Fibroblast of lung (primary cell): Measurements from ENCODE around the gene HAUS3. TPM values are rescaled to one million over a fixed set of nuclear protein-coding genes. Genes with fewer than 3 reads are reported as not detected.

Experiments used
- DNase-seq, 2 donors: peaks; one replicate each; pipeline versions ENCODE4 v3.0.0 to v3.0.0-alpha.2; 2010; ENCODE audit warnings: low read depth in 2 of 2
- H2AFZ ChIP-seq: 2 replicates; pipeline ENCODE4 v1.5.1; 2012; ENCODE audit warnings: low read length, control low read depth, inconsistent platforms
- H3K27ac ChIP-seq: 2 replicates; pipeline ENCODE4 v1.5.1; 2011; ENCODE audit warnings: low read length, control low read depth; ENCODE audit not compliant: insufficient read depth
- H3K27me3 ChIP-seq: 2 replicates; pipeline ENCODE4 v1.5.1; 2011; ENCODE audit warnings: mild to moderate bottlenecking, low read length; ENCODE audit not compliant: control insufficient read depth, insufficient read depth
- H3K36me3 ChIP-seq: 2 replicates; pipeline ENCODE4 v1.5.1; 2011; ENCODE audit warnings: low read length; ENCODE audit not compliant: control insufficient read depth, insufficient read depth
- H3K4me1 ChIP-seq: 2 replicates; pipeline ENCODE4 v1.5.1; 2011; ENCODE audit warnings: low read length; ENCODE audit not compliant: control insufficient read depth, insufficient read depth; ENCODE audit errors: extremely low read depth
- H3K4me2 ChIP-seq: 2 replicates; pipeline ENCODE4 v1.5.1; 2011; ENCODE audit warnings: low read length, control low read depth; ENCODE audit not compliant: insufficient read depth; ENCODE audit errors: extremely low read depth
- H3K4me3 ChIP-seq, 4 experiments: fragments of 200-600 bp in 1 of 4; sonication (generic) in 1 of 4; replicated peaks in 1 of 4; 2 replicates each; pipeline ENCODE4 v1.5.1; 2011 to 2016; ENCODE audit warnings: low read length in 4 of 4, low read depth in 3 of 4, mild to moderate bottlenecking in 3 of 4, control low read depth in 2 of 4, inconsistent platforms in 1 of 4, mixed read lengths in 1 of 4; ENCODE audit not compliant: insufficient read depth in 1 of 4; ENCODE audit errors: control extremely low read depth in 1 of 4
- H3K79me2 ChIP-seq: 2 replicates; pipeline ENCODE4 v1.5.1; 2012; ENCODE audit warnings: mild to moderate bottlenecking, low read length, inconsistent platforms; ENCODE audit not compliant: control insufficient read depth, insufficient read depth
- H3K9ac ChIP-seq: 2 replicates; pipeline ENCODE4 v1.5.1; 2011; ENCODE audit warnings: mild to moderate bottlenecking, low read length, control low read depth; ENCODE audit not compliant: insufficient read depth
- H3K9me3 ChIP-seq: 2 replicates; pipeline ENCODE4 v1.5.1; 2012; ENCODE audit warnings: low read depth, low read length; ENCODE audit not compliant: control insufficient read depth, insufficient read depth
- H4K20me1 ChIP-seq: 2 replicates; pipeline ENCODE4 v1.5.1; 2011; ENCODE audit warnings: low read length; ENCODE audit not compliant: control insufficient read depth, insufficient read depth; ENCODE audit errors: extremely low read depth
- CTCF ChIP-seq, 2 donors: IDR thresholded peaks in 1 of 2; conservative IDR thresholded peaks in 1 of 2; 1 replicate in 1 of 2; 2 replicates in 1 of 2; pipeline ENCODE4 v1.5.1; 2011 to 2012; ENCODE audit warnings: low read length in 2 of 2, control low read depth in 1 of 2, inconsistent platforms in 1 of 2, low read depth in 1 of 2, mild to moderate bottlenecking in 1 of 2
- EZH2 ChIP-seq: IDR thresholded peaks from 2 replicates; pipeline ENCODE4 v1.5.1; 2012; ENCODE audit warnings: low read length, control low read depth, mild to moderate bottlenecking; ENCODE audit errors: missing control alignments
- polyA plus RNA-seq, 2 donors: library from polyadenylated mRNA; depleted of rRNA in 1 of 2; stranded (reverse) in 1 of 2; unstranded in 1 of 2; fragments of >200 nt; gene quantifications; 2 replicates each; pipeline ENCODE4 v1.2.1, GENCODE V29; 2011 to 2012; ENCODE audit warnings: missing spikeins in 1 of 2
- total RNA-seq: library from RNA; depleted of rRNA; stranded (reverse); fragments of >200 nt; gene quantifications from 2 replicates; pipeline ENCODE4 v1.2.1, GENCODE V29; 2014

The HAUS3 gene
- total and polyA plus RNA-seq, 2 donors (not counting 1 experiment from before 2014, with no cell fraction given) = 5.3 TPM

- Histone ChIP-seq H4K20me1 (no peaks in the 10 kb centered on the region), H3K4me1 (peaks cover 14% of the 10 kb centered on the region)
Measured at GRCh38 chr4:2258091-2259035, 16.4 kb upstream of the HAUS3 start.

GRCh38 chr4:2257361-2258081, 15.6 kb upstream of the HAUS3 start:
- Histone ChIP-seq H3K27me3 (no peaks in the 10 kb centered on the region), H3K4me2 (no peak overlapping the region), H3K79me2 (peaks cover 12% of the 10 kb centered on the region), H2AFZ (no peak overlapping the region), H4K20me1 (no peaks in the 10 kb centered on the region), H3K27ac (no peak overlapping the region), H3K4me1 (peaks cover 11% of the 10 kb centered on the region), H3K4me3 (no peak overlapping the region), H3K36me3 (peaks cover 12% of the 10 kb centered on the region), H3K9ac (no peak overlapping the region), H3K9me3 (no peaks in the 10 kb centered on the region)
- no peak for DNase-seq
- TF ChIP-seq CTCF (conservative IDR thresholded peaks at IDR 0.05 in 1 of 2, IDR thresholded peaks at IDR 0.05 in 1 of 2; ENCODE audit: low read depth in 1 of 2, low read length in 2 of 2) = no peak
- no peak for TF ChIP-seq EZH2

More at GRCh38 chr4:2258091-2259035, 16.4 kb upstream of the HAUS3 start:
- H3K9ac ChIP-seq = no peak overlapping the region
- no peak for DNase-seq
- H3K36me3 ChIP-seq = peaks cover 12% of the 10 kb centered on the region
- H3K27ac ChIP-seq = no peak overlapping the region
- H3K4me3 ChIP-seq = no peak overlapping the region
- H3K9me3 ChIP-seq = no peaks in the 10 kb centered on the region
- no peaks in the 10 kb centered on the region for H3K27me3 ChIP-seq
- no peak for TF ChIP-seq EZH2
- TF ChIP-seq CTCF (conservative IDR thresholded peaks at IDR 0.05 in 1 of 2, IDR thresholded peaks at IDR 0.05 in 1 of 2; ENCODE audit: low read depth in 1 of 2, low read length in 2 of 2) = no peak
- peaks cover 12% of the 10 kb centered on the region for H3K79me2 ChIP-seq
- peak overlapping the region; percentile 3 for H3K4me2 ChIP-seq
- no peak overlapping the region for H2AFZ ChIP-seq

GRCh38 chr4:2256781-2257191, 14.9 kb upstream of the HAUS3 start:
- TF ChIP-seq EZH2 = no peak
- no peak for DNase-seq
- Histone ChIP-seq H3K4me3 (no peak overlapping the region), H3K79me2 (peaks cover 12% of the 10 kb centered on the region), H4K20me1 (no peaks in the 10 kb centered on the region), H3K4me1 (peaks cover 11% of the 10 kb centered on the region), H3K27ac (no peak overlapping the region), H3K9ac (no peak overlapping the region), H3K9me3 (no peaks in the 10 kb centered on the region), H3K4me2 (no peak overlapping the region), H2AFZ (no peak overlapping the region), H3K27me3 (no peaks in the 10 kb centered on the region), H3K36me3 (peaks cover 16% of the 10 kb centered on the region)
